Spinal cord (tissue), 10 donors: ENCODE results near the gene LYSMD2. TPM values are rescaled to one million over a fixed set of nuclear protein-coding genes. Genes with fewer than 3 reads are reported as not detected.
"Not testable (repeated sequence)": the region's sequence is repeated elsewhere in the genome, so short reads cannot be mapped to it uniquely, and the experiment has no call there.

ENCODE experiments used
- DNase-seq, 6 donors: peaks; one replicate each; pipeline versions ENCODE4 v3.0.0 to v3.0.0-alpha.2; 2013 to 2015; ENCODE audit warnings: low spot score in 6 of 6, low read depth in 4 of 6
- H3K27ac ChIP-seq: one replicate; pipeline ENCODE4 v1.5.1; 2013; ENCODE audit warnings: low read depth, low read length, control low read depth
- H3K27me3 ChIP-seq: one replicate; pipeline ENCODE4 v1.6.1; 2013; ENCODE audit warnings: low read length; ENCODE audit not compliant: control insufficient read depth, insufficient read depth
- H3K36me3 ChIP-seq: one replicate; pipeline ENCODE4 v1.6.1; 2013; ENCODE audit warnings: low read length; ENCODE audit not compliant: control insufficient read depth, insufficient read depth
- H3K4me1 ChIP-seq: one replicate; pipeline ENCODE4 v1.6.1; 2013; ENCODE audit warnings: low read length; ENCODE audit not compliant: control insufficient read depth, insufficient read depth
- H3K4me3 ChIP-seq: one replicate; pipeline ENCODE4 v1.5.1; 2013; ENCODE audit warnings: low read depth, low read length, control low read depth
- H3K9me3 ChIP-seq: one replicate; pipeline ENCODE4 v1.6.1; 2013; ENCODE audit warnings: low read length; ENCODE audit not compliant: control insufficient read depth, insufficient read depth
- WGBS: methylation state at CpG from one replicate; pipeline ENCODE4 v1.1.5; 2013; ENCODE audit warnings: missing lambda C conversion rate; ENCODE audit not compliant: insufficient coverage; 5-methylcytosine and 5-hydroxymethylcytosine counted together
- long read RNA-seq, 4 donors: transcript quantifications; one replicate each; lab custom pipeline, GENCODE V29; 2026
- polyA plus RNA-seq, 2 donors: library from polyadenylated mRNA; unstranded; fragments of 120-200 nt; gene quantifications; one replicate each; pipeline ENCODE4 v1.2.1, GENCODE V29; 2013; ENCODE audit not compliant: insufficient read length in 2 of 2
- total RNA-seq, 2 donors: library from RNA; depleted of rRNA in 1 of 2; stranded (reverse); fragments of 120-200 nt in 1 of 2; fragments of >200 nt in 1 of 2; gene quantifications; one replicate each; pipeline versions ENCODE4 v1.2.3 to v1.2.4, GENCODE V29; 2013 to 2014
- donor health status: healthy.

The LYSMD2 gene
- 10 to 100 TPM; 10.7 to 23.8 TPM for total RNA-seq
- 10 to 100 TPM; 23.5 to 23.8 TPM for polyA plus RNA-seq
- long read RNA-seq, donor 1, transcript LYSMD2-201 (3 exons, 1,759 nt): major isoform, 13 of 64 reads
- long read RNA-seq, donor 1, partial matches to known transcripts: 51 of 64 reads
- long read RNA-seq, donor 1, other reads (novel, unspliced or antisense): 0 of 64 reads
- long read RNA-seq, donor 2, partial matches to known transcripts: 5 of 6 reads
- long read RNA-seq, donor 2, other reads (novel, unspliced or antisense): 0 of 6 reads
- long read RNA-seq, donor 3, partial matches to known transcripts: 0 of 3 reads
- long read RNA-seq, donor 3, other reads (novel, unspliced or antisense): 0 of 3 reads
- long read RNA-seq, donor 4, partial matches to known transcripts: 0 of 4 reads
- long read RNA-seq, donor 4, other reads (novel, unspliced or antisense): 0 of 4 reads

- Histone ChIP-seq H3K36me3 (no peaks in the 10 kb centered on the region), H3K27me3 (no peaks in the 10 kb centered on the region), H3K4me3 (peak within 1 kb of the TSS; percentile 72), H3K27ac (peak within 1 kb of the TSS; percentile 80), H3K4me1 (peaks cover 18% of the 10 kb centered on the region), H3K9me3 (no peaks in the 10 kb centered on the region)
- DNase-seq: peak in 5 of 6 donors; percentile 51 to 90 (median 59)
- WGBS: under 1% methylated on average over 65 of the region's 67 CpGs
Measured at GRCh38 chr15:51737522-51738305, at the start of gene LYSMD2. Gene LYSMD2 (minus strand): TSS chr15:51737655. CDS start chr15:51737622, 33 bp downstream.

- not testable (repeated sequence) for H3K27ac ChIP-seq, H3K9me3 ChIP-seq, DNase-seq, H3K27me3 ChIP-seq, H3K4me3 ChIP-seq, H3K4me1 ChIP-seq
- peaks cover 16% of the 10 kb centered on the region for H3K36me3 ChIP-seq
- 95% methylated on average over 11 of the region's 11 CpGs for WGBS
Measured at GRCh38 chr15:51787130-51787529, 49.7 kb upstream of the LYSMD2 start.

GRCh38 chr15:51783967-51784366 lies 46.5 kb upstream of the LYSMD2 start:
- H3K36me3 ChIP-seq: peaks cover 24% of the 10 kb centered on the region
- no peak for DNase-seq
- no peaks in the 10 kb centered on the region for H3K9me3 ChIP-seq
- H3K4me1 ChIP-seq: no peaks in the 10 kb centered on the region
- WGBS: no CpG with 5 or more reads among the region's 3 CpGs
- no peak overlapping the region for H3K4me3 ChIP-seq
- no peaks in the 10 kb centered on the region for H3K27me3 ChIP-seq
- H3K27ac ChIP-seq: no peak overlapping the region

GRCh38 chr15:51782357-51782896 lies 45.0 kb upstream of the LYSMD2 start:
- DNase-seq: no peak
- H3K4me1 ChIP-seq: no peaks in the 10 kb centered on the region
- 87% methylated on average over 3 of the region's 7 CpGs for WGBS
- H3K36me3 ChIP-seq: peaks cover 20% of the 10 kb centered on the region
- no peaks in the 10 kb centered on the region for H3K27me3 ChIP-seq
- H3K4me3 ChIP-seq: no peak overlapping the region
- H3K9me3 ChIP-seq: no peaks in the 10 kb centered on the region
- no peak overlapping the region for H3K27ac ChIP-seq

- Histone ChIP-seq H3K4me1 (no peaks in the 10 kb centered on the region), H3K27ac (no peak overlapping the region), H3K27me3 (no peaks in the 10 kb centered on the region), H3K4me3 (no peak overlapping the region), H3K9me3 (no peaks in the 10 kb centered on the region), H3K36me3 (peaks cover 13% of the 10 kb centered on the region)
- DNase-seq: no peak
- WGBS: 75% methylated on average over 2 of the region's 2 CpGs
Measured at GRCh38 chr15:51781506-51781905, 44.1 kb upstream of the LYSMD2 start.

GRCh38 chr15:51780636-51781035 lies 43.2 kb upstream of the LYSMD2 start:
- Histone ChIP-seq H3K4me1 (no peaks in the 10 kb centered on the region), H3K9me3 (no peaks in the 10 kb centered on the region), H3K36me3 (peaks cover 13% of the 10 kb centered on the region), H3K27ac (no peak overlapping the region), H3K4me3 (no peak overlapping the region), H3K27me3 (no peaks in the 10 kb centered on the region)
- DNase-seq: no peak
- no CpG with 5 or more reads among the region's 1 CpG for WGBS

GRCh38 chr15:51776952-51777569 lies 39.6 kb upstream of the LYSMD2 start:
- 50% methylated on average over 2 of the region's 6 CpGs for WGBS
- peaks cover 26% of the 10 kb centered on the region for H3K36me3 ChIP-seq
- no peaks in the 10 kb centered on the region for H3K9me3 ChIP-seq
- no peak overlapping the region for H3K27ac ChIP-seq
- peak in 5 of 6 donors; percentile 65 to 94 (median 74) for DNase-seq
- no peak overlapping the region for H3K4me3 ChIP-seq
- no peaks in the 10 kb centered on the region for H3K4me1 ChIP-seq
- no peaks in the 10 kb centered on the region for H3K27me3 ChIP-seq

- Histone ChIP-seq H3K27me3 (no peaks in the 10 kb centered on the region), H3K36me3 (peaks cover 22% of the 10 kb centered on the region), H3K9me3 (no peaks in the 10 kb centered on the region), H3K4me1 (no peaks in the 10 kb centered on the region), H3K4me3 (no peak overlapping the region), H3K27ac (no peak overlapping the region)
- 34% methylated on average over 5 of the region's 11 CpGs for WGBS
- peak in 2 of 6 donors; percentile 68 to 80 for DNase-seq
Measured at GRCh38 chr15:51775967-51776816, 38.7 kb upstream of the LYSMD2 start.
